Muscle of back (tissue), 13 donors: ENCODE data around the gene CXCL6. TPM values are rescaled to one million over a fixed set of nuclear protein-coding genes. Genes with fewer than 3 reads are reported as not detected.

Source experiments
- DNase-seq, 3 donors: peaks; one replicate each; pipeline versions ENCODE4 v3.0.0 to v3.0.0-alpha.2; 2013
- long read RNA-seq, 9 donors: transcript quantifications; one replicate each; lab custom pipeline, GENCODE V29; 2026
- polyA plus RNA-seq, 10 donors: library from polyadenylated mRNA; unstranded; fragments of 120-200 nt; gene quantifications; one replicate each; pipeline ENCODE4 v1.2.1, GENCODE V29; 2013; ENCODE audit not compliant: insufficient read length in 10 of 10

CXCL6 gene
- polyA plus RNA-seq = under 1 TPM in 5 of 10 donors, not detected in 5; 0.08 to 0.34 (median 0.30) TPM
- long read RNA-seq, donor 1 = 0 reads
- long read RNA-seq, donor 2 = 0 reads
- long read RNA-seq, donor 3 = 0 reads
- long read RNA-seq, donor 4 = 0 reads
- long read RNA-seq, donor 5, partial matches to known transcripts = 0 of 1 reads
- long read RNA-seq, donor 5, other reads (novel, unspliced or antisense) = 0 of 1 reads
- long read RNA-seq, donor 6, partial matches to known transcripts = 0 of 1 reads
- long read RNA-seq, donor 6, other reads (novel, unspliced or antisense) = 0 of 1 reads
- long read RNA-seq, donor 7 = 0 reads
- long read RNA-seq, donor 8 = 0 reads
- long read RNA-seq, donor 9 = 0 reads

DNA sequence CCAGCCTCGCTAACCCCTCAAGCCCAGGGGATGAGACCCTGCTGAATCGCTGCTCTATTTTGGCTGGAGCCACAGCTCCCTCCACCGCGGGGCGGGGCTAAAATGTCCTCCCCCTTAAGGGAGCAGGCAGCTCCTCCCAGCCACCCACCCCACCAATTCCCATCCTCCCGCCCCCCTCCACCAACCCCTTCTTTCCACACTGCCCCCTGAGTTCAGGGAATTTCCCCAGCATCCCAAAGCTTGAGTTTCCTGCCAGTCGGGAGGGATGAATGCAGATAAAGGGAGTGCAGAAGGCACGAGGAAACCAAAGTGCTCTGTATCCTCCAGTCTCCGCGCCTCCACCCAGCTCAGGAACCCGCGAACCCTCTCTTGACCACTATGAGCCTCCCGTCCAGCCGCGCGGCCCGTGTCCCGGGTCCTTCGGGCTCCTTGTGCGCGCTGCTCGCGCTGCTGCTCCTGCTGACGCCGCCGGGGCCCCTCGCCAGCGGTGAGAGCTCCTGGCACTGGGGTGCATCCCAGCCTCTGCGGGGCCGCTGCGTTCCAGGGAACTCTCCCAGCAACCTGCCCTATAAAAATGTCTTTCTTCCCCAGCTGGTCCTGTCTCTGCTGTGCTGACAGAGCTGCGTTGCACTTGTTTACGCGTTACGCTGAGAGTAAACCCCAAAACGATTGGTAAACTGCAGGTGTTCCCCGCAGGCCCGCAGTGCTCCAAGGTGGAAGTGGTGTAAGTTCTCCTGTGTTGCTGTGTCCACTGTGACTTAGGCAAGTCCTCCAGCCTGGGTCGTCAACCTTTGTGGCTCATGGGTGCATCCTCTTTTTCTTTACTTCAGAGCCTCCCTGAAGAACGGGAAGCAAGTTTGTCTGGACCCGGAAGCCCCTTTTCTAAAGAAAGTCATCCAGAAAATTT is at the start of gene CXCL6:
CXCL6 (plus strand) TSS at position 306 of the 907 bp plus-strand sequence; CDS start at position 379, 73 bp downstream.
- DNase-seq = peak in 1 of 3 donors; percentile 28

GRCh38 chr4:73788411-73788810 is 48.1 kb upstream of the CXCL6 start:
- DNase-seq = no peak

- no peak for DNase-seq
Measured at GRCh38 chr4:73798842-73799241, 37.6 kb upstream of the CXCL6 start.

GRCh38 chr4:73800206-73800605 is 36.3 kb upstream of the CXCL6 start:
- DNase-seq = no peak

- no peak for DNase-seq
Measured at GRCh38 chr4:73801692-73802091, 34.8 kb upstream of the CXCL6 start.

DNA sequence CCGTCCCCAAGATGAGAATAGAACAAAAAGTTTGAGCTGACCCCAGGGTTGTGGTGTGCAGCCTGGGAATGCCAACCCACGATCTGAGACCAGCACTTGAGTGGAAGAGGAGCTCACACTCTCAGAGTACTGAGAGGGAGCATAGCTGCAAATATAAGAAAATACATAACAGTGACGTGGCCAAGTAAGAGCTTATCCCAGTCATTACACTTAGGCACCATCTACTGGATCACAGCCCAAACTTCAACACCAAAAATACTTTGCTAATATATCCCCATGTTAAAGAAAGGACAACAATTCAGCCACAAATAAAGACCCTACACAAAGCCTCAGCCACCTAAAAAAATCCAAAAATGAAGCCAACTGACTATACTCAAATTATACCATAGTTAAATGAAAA is 33.3 kb upstream of the CXCL6 start:
- DNase-seq = no peak

DNA sequence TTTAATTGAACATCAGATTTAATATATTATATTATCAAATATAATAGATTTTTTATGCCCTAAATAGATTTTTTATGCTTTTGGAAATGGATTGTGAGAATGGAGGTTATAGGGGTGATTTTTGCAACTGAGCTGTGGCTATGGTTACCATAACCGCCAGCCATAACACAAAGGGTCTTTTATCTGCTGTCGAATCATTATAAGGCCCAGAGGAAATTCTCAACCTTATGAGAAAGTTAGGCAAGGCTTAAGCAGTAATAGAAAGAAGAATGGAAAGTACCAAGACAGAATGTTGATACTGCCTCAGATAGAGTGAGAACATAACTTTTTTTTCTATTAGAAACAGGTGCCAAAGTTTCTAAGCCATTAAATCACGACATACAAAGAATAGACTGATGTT is 26.3 kb upstream of the CXCL6 start:
- DNase-seq = no peak

DNA sequence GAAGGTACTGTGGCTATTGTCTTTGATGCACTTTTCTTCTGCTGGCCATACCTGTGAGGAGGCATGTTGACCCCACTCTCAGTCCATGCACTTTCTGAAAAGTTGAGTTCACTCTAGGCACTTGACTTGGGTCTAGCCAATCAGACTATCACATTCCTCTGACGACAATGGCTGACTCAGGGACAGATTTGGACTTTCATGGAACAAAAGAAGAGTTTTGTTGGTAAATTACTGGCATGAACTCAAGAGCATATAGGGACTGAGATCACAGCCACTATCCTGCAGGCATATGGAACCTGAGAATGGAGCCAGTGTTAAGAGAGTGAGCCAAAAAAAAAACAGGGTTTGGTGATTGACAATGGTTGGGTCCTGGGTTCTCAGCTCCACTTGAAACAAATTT is 24.6 kb upstream of the CXCL6 start:
- DNase-seq = no peak

- no peak for DNase-seq
Measured at GRCh38 chr4:73814679-73815078, 21.8 kb upstream of the CXCL6 start.

DNA sequence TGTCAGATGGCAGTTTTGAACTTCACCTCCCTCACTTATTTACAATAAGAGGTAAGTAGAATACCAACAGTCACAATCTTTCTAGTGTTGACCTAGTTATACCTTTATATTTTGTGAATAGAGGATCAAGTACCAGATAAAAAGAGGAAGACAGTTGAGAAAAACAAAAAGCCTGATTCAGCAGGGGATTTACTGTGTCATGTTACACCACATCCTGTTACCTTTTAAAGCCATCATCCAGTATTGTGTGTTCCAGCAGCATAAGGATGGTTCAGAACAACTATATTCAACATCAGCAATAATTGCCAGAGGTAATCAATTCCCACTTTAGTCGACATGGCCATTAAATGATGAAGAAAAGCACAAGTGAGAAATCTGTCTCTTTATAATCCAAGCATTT is 21.3 kb upstream of the CXCL6 start:
- DNase-seq = no peak

DNA sequence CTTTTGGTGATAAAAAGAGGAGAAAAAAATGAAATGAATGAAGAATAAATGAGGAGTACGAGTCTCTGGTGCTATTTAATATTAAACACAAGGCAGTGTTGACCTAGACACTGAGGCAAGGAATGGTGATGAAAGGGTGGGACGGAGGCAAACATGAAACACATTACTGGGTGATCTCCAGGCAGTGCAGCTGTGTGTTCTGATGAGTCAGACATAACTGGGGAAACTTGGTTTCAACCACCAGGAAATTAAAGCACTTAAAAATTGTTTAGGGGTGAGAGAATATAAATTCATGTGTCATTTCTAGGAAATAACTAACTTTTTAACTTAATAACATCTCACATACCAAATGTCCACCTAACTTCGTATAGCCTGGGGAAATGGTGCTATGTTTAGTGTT is 19.7 kb upstream of the CXCL6 start:
- DNase-seq = peak; percentile 36 to 79 (median 49)

GRCh38 chr4:73817341-73817740 is 19.1 kb upstream of the CXCL6 start:
- no peak for DNase-seq

- no peak for DNase-seq
Measured at GRCh38 chr4:73821325-73821724, 15.2 kb upstream of the CXCL6 start.

DNA sequence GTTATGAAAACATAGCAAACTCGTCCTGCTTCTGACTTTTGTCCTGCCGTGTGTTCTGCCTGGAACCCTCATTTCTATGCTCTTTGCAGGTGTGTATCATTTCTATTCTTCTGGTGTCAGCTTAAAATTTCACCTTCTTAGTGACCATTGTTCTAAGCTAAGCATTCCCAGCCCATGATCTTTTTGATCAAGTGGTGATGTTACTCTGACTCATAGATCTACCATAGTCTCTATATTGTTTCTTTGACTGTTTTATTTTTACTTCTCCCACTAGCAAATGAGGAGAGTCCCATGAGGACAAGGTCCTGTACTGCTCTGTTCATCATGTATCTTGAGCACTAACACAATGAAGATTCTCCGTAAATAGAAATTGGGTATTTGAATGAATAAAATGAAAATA is 14.1 kb upstream of the CXCL6 start:
- DNase-seq = no peak

- DNase-seq = no peak
Measured at GRCh38 chr4:73822812-73823504, 13.5 kb upstream of the CXCL6 start.

DNA sequence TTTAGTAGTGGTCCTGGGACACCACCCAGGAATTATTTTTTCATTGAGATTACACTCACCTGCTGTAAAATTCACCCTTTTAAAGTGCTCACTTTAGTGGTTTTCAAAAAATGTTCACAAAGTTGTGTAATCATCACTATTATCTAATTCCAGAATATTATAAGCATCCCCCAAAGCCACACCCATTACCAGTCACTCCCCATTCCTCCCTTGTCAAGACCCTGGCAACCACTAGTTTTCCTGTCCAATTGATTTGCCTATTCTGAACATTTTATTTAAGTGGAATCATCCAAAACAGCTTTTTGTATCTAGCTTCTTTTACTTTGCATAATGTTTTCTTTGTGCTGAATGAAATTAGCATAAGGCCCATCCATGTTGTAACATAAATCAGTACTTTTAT is 12.7 kb upstream of the CXCL6 start:
- DNase-seq = no peak

DNA sequence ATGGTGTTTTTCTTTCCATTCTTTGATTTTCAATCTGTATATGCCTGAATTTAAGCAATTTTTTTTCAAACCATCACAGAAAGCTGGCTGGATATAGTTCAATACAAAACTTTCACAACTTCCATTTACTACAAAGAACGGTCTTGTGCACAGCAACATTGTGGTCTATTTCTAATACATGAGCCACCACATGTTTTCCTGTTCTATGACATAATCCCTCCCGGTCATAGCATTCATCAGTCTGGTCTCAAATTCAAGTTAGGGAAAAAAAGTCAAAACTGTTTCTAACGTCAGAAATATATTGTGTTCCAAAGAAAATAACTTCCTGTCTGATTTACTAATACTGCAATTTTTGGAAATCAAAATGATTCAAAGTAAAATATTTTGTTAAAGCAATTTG is 7.5 kb upstream of the CXCL6 start:
- DNase-seq = peak in 1 of 3 donors; percentile 22

GRCh38 chr4:73831569-73831968 is 4.9 kb upstream of the CXCL6 start:
- peak in 1 of 3 donors; percentile 23 for DNase-seq

GRCh38 chr4:73832651-73833237 is 3.7 kb upstream of the CXCL6 start:
- peak in 1 of 3 donors; percentile 61 for DNase-seq

DNA sequence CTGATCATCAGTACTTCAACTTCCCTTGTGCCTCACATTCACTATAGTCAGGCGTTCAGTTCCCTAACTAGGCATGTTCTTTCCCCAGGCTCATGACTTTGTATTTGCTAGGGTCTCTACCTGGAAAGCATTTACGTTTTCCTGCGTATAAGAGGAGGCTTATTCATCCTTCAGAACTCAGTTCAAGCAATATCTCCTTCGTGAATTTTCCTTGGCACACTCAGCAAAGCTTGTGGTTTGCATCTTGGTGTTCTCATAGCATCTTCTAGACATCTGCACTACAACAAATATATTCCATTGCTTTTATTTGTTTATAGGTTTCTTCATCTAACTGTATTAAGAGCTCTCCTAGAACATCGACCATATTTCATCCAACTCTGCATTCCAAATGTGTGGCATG is 2.6 kb downstream of the CXCL6 start:
- no peak for DNase-seq

GRCh38 chr4:73839715-73840114 is 3.2 kb downstream of the CXCL6 start:
- no peak for DNase-seq
